ENCODE data around the gene DCPS.
"Not testable (repeated sequence)": the region's sequence is repeated elsewhere in the genome, so short reads cannot be mapped to it uniquely, and the experiment has no call there.

DCPS gene, protein sequence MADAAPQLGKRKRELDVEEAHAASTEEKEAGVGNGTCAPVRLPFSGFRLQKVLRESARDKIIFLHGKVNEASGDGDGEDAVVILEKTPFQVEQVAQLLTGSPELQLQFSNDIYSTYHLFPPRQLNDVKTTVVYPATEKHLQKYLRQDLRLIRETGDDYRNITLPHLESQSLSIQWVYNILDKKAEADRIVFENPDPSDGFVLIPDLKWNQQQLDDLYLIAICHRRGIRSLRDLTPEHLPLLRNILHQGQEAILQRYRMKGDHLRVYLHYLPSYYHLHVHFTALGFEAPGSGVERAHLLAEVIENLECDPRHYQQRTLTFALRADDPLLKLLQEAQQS

DNA sequence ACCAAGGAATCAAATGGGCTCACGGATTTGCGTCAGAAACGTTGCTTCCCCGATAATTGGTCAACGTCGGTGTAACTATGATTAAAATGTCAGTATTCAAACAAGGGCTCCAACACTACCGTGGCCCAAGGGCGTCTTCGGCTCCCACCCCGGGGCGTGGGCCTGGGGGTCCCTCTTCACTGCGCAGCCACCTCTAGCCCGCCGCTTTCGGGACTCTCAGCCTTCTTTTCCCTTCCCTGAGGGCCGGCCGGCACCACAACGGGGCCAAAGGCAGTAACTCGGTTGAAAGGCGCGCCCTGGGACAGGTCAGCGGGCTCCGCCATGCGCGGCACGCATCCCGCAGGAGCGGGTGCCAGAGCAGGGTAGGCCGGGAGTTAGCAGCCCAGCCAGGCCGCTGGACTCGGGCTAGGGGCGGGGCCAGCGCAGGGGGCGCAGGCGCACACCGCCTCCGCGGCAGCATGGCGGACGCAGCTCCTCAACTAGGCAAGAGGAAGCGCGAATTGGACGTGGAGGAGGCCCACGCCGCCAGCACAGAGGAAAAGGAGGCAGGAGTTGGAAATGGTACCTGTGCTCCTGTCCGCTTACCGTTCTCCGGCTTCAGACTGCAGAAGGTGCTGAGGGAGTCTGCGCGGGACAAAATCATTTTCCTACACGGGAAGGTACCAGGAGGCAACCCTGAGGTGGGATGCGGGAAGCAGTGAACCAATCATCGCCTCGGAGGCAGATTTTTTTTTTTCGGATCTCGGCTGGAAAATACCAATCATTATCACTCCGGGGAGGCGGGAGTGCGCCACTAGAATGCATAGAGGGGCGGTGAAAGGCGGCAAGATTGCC is at the start of gene DCPS:
Gene DCPS (plus strand): TSS at position 438 of the 834 bp plus-strand sequence. CDS start 21 bp downstream, at position 459.
- H3K4me1 ChIP-seq (ENCODE audit: control insufficient read depth, insufficient read depth, low read length), result no peaks in the 10 kb centered on the region
- no peaks in the 10 kb centered on the region for H3K27me3 ChIP-seq (ENCODE audit: control insufficient read depth, insufficient read depth, low read length)
- H3K9ac ChIP-seq (ENCODE audit: low read depth, low read length), result peak within 1 kb of the TSS; percentile 84
- no peaks in the 10 kb centered on the region for H3K9me3 ChIP-seq (ENCODE audit: control insufficient read depth, insufficient read depth, low read length)
- peak within 1 kb of the TSS; percentile 97 for H3K4me3 ChIP-seq (ENCODE audit: low read depth, low read length)
- no peaks in the 10 kb centered on the region for H3K36me3 ChIP-seq (ENCODE audit: control insufficient read depth, insufficient read depth, low read length)

DNA sequence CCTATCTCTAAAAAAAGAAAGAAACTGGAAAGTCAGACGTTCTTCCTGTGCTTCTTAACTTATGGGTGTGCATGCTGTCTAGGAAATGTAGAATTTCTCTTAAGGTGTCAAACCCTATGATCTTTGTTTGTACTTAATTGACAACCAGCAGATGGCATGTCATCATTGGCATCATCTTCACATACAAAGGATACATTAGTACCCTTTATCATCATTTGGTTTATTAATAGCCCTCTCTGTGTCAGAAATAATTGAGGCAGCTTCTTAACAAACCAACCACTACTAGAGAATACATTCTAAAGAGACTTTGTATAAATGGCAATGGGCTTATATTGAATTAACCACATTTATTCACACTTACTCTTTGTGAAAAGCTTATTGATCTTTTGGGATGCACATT is 49.0 kb upstream of the DCPS start:
- Histone ChIP-seq H3K36me3 (ENCODE audit: control insufficient read depth, insufficient read depth, low read length) (peaks cover 16% of the 10 kb centered on the region), H3K27me3 (ENCODE audit: control insufficient read depth, insufficient read depth, low read length) (no peaks in the 10 kb centered on the region), H3K4me1 (ENCODE audit: control insufficient read depth, insufficient read depth, low read length) (no peaks in the 10 kb centered on the region), H3K9ac (ENCODE audit: low read depth, low read length) (no peak overlapping the region), H3K9me3 (ENCODE audit: control insufficient read depth, insufficient read depth, low read length) (no peaks in the 10 kb centered on the region), H3K4me3 (ENCODE audit: low read depth, low read length) (no peak overlapping the region)

DNA sequence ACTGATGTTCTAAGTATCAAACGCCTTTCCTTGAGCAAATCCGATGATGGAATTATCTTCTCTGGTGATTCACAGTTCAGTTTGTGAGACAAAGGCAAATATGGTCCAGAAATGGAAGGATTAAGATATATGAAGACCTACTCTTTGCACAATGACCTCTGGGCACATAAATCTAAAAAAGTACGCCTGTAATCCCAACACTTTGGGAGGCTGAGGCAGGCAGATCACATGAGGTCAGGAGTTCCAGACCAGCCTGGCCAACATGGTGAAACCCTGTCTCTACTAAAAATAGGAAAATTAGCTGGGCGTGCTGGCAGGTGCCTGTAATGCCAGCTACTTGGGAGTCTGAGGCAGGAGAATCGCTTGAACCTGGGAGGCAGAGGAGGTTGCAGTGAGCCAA is 48.4 kb upstream of the DCPS start:
- H3K27me3 ChIP-seq (ENCODE audit: control insufficient read depth, insufficient read depth, low read length); H3K4me1 ChIP-seq (ENCODE audit: control insufficient read depth, insufficient read depth, low read length); H3K9me3 ChIP-seq (ENCODE audit: control insufficient read depth, insufficient read depth, low read length); H3K4me3 ChIP-seq (ENCODE audit: low read depth, low read length); H3K9ac ChIP-seq (ENCODE audit: low read depth, low read length): not testable (repeated sequence)
- H3K36me3 ChIP-seq (ENCODE audit: control insufficient read depth, insufficient read depth, low read length), result peaks cover 16% of the 10 kb centered on the region

DNA sequence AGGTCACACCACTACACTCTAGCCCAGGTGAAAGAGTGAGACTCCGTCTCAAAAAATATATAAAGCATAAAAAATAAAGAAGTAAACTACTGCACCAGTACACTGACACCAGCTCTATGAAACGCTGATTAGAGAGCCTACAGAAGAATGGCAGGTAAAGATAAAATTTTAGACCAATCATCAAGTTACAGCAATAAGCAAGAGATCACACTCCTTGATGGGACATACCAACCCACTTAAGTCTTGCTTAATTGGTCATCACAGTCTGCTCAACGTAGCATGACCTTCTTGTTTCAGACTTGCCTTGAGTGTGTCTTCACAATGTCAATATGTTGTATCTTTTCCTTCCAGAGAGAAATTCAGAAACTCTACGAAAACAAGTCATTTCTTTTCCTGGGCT is 47.6 kb upstream of the DCPS start:
- Histone ChIP-seq H3K36me3 (ENCODE audit: control insufficient read depth, insufficient read depth, low read length) (peaks cover 20% of the 10 kb centered on the region), H3K9me3 (ENCODE audit: control insufficient read depth, insufficient read depth, low read length) (no peaks in the 10 kb centered on the region)

DNA sequence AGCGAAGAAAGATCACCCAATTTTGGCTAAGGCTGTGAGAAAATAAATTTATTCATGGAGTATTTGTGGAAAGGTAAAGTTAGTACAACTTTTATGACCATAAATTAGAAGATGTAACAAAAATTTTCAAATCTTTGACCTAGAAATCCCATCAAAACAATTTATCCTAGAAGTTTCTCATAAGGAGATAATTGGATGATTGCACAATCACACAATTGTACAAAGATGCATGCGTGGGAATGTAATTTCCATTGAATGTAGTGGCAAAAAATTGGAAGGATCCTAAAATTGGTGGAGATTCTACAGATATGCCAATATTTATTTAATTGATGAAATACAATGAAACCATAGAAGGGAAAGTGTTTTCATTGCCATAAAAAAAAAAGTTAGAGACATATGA is 46.7 kb upstream of the DCPS start:
- no peak overlapping the region for H3K9ac ChIP-seq (ENCODE audit: low read depth, low read length)
- H3K27me3 ChIP-seq (ENCODE audit: control insufficient read depth, insufficient read depth, low read length), result no peaks in the 10 kb centered on the region
- no peaks in the 10 kb centered on the region for H3K4me1 ChIP-seq (ENCODE audit: control insufficient read depth, insufficient read depth, low read length)
- no peaks in the 10 kb centered on the region for H3K9me3 ChIP-seq (ENCODE audit: control insufficient read depth, insufficient read depth, low read length)
- H3K4me3 ChIP-seq (ENCODE audit: low read depth, low read length), result no peak overlapping the region
- H3K36me3 ChIP-seq (ENCODE audit: control insufficient read depth, insufficient read depth, low read length), result peaks cover 22% of the 10 kb centered on the region

More for the DNA sequence above, 47.6 kb upstream of the DCPS start:
- Histone ChIP-seq H3K4me3 (ENCODE audit: low read depth, low read length) (no peak overlapping the region), H3K27me3 (ENCODE audit: control insufficient read depth, insufficient read depth, low read length) (no peaks in the 10 kb centered on the region), H3K4me1 (ENCODE audit: control insufficient read depth, insufficient read depth, low read length) (no peaks in the 10 kb centered on the region), H3K9ac (ENCODE audit: low read depth, low read length) (no peak overlapping the region)

DNA sequence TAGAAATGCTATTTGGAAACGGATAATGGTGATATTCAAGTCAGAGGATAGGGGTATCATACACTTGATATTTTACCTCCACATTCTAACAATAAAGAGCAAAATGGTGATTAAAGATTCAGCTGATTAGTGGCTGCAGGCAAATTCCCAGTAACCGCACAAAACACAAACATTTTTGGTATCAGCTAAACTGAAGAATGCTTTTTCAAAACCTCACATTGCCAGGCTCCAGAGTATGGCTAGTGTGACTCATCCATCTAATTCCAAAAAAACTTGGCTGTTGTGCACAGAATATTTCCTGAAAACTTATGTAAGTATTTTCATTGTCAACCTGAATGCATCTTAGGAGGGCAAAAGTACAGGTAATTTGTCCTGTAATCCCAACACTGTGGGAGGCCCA is 46.1 kb upstream of the DCPS start:
- Histone ChIP-seq H3K9me3 (ENCODE audit: control insufficient read depth, insufficient read depth, low read length) (no peaks in the 10 kb centered on the region), H3K4me3 (ENCODE audit: low read depth, low read length) (no peak overlapping the region), H3K27me3 (ENCODE audit: control insufficient read depth, insufficient read depth, low read length) (no peaks in the 10 kb centered on the region), H3K4me1 (ENCODE audit: control insufficient read depth, insufficient read depth, low read length) (no peaks in the 10 kb centered on the region), H3K9ac (ENCODE audit: low read depth, low read length) (no peak overlapping the region), H3K36me3 (ENCODE audit: control insufficient read depth, insufficient read depth, low read length) (peaks cover 26% of the 10 kb centered on the region)

DNA sequence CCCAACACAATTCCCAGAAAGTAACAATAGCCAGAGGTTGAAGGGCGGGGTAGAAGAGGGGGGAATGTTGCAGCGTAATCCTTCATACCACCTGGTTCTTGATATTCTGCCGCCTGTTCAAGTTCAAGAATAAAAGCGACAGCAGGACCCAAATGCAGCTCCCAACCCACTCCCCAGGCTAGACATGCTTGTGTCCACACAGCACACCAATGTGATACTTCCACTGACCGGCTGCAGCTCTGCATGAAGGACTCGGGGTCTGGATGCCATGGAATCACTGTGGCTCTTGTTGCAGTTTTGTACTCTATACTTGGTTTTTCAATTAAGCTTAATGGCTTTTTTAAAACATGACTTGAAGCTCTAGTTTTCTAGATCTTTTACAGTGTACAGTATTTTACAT is 41.6 kb upstream of the DCPS start:
- Histone ChIP-seq H3K4me1 (ENCODE audit: control insufficient read depth, insufficient read depth, low read length) (no peaks in the 10 kb centered on the region), H3K4me3 (ENCODE audit: low read depth, low read length) (no peak overlapping the region), H3K9ac (ENCODE audit: low read depth, low read length) (no peak overlapping the region), H3K27me3 (ENCODE audit: control insufficient read depth, insufficient read depth, low read length) (no peaks in the 10 kb centered on the region), H3K36me3 (ENCODE audit: control insufficient read depth, insufficient read depth, low read length) (peaks cover 55% of the 10 kb centered on the region), H3K9me3 (ENCODE audit: control insufficient read depth, insufficient read depth, low read length) (no peaks in the 10 kb centered on the region)

DNA sequence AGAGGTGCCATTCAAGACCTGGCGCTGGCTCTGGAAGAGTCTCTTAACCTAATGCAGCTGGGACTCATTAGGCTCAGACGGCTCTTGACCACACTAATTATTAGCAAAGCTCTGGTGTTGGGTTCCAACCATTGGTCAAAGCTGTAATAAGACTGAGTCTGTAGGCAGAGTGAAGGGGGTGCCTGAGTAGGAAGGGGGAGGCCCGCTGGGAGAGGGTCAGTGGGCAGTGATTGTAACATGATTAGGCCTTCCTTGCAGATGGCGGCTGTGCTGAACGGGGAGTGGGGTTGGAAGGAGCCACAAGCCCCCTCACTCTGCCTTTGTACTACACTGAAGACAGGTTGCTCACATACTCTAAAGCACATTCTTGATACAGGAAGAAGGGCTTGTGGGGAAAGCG is 40.4 kb upstream of the DCPS start:
- H3K9ac ChIP-seq (ENCODE audit: low read depth, low read length), result no peak overlapping the region
- no peaks in the 10 kb centered on the region for H3K27me3 ChIP-seq (ENCODE audit: control insufficient read depth, insufficient read depth, low read length)
- no peak overlapping the region for H3K4me3 ChIP-seq (ENCODE audit: low read depth, low read length)
- peaks cover 4% of the 10 kb centered on the region for H3K4me1 ChIP-seq (ENCODE audit: control insufficient read depth, insufficient read depth, low read length)
- no peaks in the 10 kb centered on the region for H3K9me3 ChIP-seq (ENCODE audit: control insufficient read depth, insufficient read depth, low read length)
- peaks cover 52% of the 10 kb centered on the region for H3K36me3 ChIP-seq (ENCODE audit: control insufficient read depth, insufficient read depth, low read length)

DNA sequence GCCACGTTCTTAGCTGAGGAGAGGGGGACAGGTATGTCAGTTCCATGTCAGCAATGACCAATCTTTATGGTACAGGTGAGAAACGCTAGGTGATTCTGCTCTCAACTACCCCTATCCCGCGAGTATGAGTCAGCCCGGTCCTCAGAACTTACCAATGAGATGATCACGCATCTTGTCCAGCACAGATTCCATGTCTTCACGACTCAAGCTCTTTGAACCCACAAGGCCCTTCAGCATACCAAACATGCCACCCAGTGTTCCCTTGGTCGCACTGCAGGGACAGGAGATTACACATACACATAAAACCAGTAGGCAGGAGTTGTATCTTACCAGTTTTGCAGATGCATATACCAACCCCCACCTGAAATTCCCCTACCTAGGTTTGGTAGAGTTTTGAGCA is 38.0 kb upstream of the DCPS start:
- no peak overlapping the region for H3K4me3 ChIP-seq (ENCODE audit: low read depth, low read length)
- H3K9me3 ChIP-seq (ENCODE audit: control insufficient read depth, insufficient read depth, low read length), result no peaks in the 10 kb centered on the region
- H3K27me3 ChIP-seq (ENCODE audit: control insufficient read depth, insufficient read depth, low read length), result no peaks in the 10 kb centered on the region
- no peak overlapping the region for H3K9ac ChIP-seq (ENCODE audit: low read depth, low read length)
- peaks cover 6% of the 10 kb centered on the region for H3K4me1 ChIP-seq (ENCODE audit: control insufficient read depth, insufficient read depth, low read length)
- peaks cover 51% of the 10 kb centered on the region for H3K36me3 ChIP-seq (ENCODE audit: control insufficient read depth, insufficient read depth, low read length)

DNA sequence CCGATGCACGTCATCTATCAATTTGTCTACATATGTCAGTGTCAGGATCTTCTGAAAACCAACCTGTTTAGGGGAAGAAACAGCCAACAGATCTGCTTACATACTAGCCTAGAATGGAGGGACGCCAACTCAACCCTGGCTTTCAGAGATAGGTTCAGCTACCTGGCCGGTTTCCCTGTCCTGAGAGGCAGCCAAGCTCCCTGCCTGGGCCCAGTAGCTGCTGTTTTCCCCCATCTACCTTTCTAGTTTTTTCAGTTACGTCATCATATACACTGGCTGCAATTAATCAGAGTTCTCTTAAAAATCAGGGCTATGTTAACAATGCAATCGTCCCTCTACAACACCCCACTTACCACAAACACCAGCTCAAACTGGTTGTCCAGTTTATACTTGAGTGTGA is 36.2 kb upstream of the DCPS start:
- H3K36me3 ChIP-seq (ENCODE audit: control insufficient read depth, insufficient read depth, low read length), result peaks cover 41% of the 10 kb centered on the region
- H3K27me3 ChIP-seq (ENCODE audit: control insufficient read depth, insufficient read depth, low read length), result no peaks in the 10 kb centered on the region
- no peaks in the 10 kb centered on the region for H3K9me3 ChIP-seq (ENCODE audit: control insufficient read depth, insufficient read depth, low read length)
- H3K4me3 ChIP-seq (ENCODE audit: low read depth, low read length), result peak overlapping the region; percentile 95
- peaks cover 6% of the 10 kb centered on the region for H3K4me1 ChIP-seq (ENCODE audit: control insufficient read depth, insufficient read depth, low read length)
- H3K9ac ChIP-seq (ENCODE audit: low read depth, low read length), result peak overlapping the region; percentile 99

DNA sequence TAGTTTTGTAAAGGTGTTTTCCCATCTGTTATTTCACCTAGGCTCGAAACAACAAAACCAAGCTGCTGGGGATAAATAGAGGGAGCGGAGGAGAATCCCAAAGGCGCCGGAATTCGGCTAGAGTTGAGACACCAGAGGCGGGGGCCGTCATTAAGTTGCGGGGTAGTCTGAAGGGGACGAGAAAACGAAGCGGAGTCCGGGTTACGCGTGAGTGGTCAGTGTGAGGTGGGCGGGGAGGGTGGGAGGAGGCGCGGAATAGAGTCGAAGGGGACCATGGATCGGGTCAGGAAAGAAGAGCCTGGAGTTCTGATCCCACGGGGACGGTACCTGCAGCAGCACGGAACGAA is 35.5 kb upstream of the DCPS start:
- Histone ChIP-seq H3K4me3 (ENCODE audit: low read depth, low read length) (peak overlapping the region; percentile 95), H3K36me3 (ENCODE audit: control insufficient read depth, insufficient read depth, low read length) (peaks cover 41% of the 10 kb centered on the region), H3K4me1 (ENCODE audit: control insufficient read depth, insufficient read depth, low read length) (peaks cover 6% of the 10 kb centered on the region), H3K27me3 (ENCODE audit: control insufficient read depth, insufficient read depth, low read length) (no peaks in the 10 kb centered on the region), H3K9ac (ENCODE audit: low read depth, low read length) (peak overlapping the region; percentile 99), H3K9me3 (ENCODE audit: control insufficient read depth, insufficient read depth, low read length) (no peaks in the 10 kb centered on the region)

All from iPS-15b (cell line).